ENCODE measurements around the gene ADAMTS13.

DNA sequence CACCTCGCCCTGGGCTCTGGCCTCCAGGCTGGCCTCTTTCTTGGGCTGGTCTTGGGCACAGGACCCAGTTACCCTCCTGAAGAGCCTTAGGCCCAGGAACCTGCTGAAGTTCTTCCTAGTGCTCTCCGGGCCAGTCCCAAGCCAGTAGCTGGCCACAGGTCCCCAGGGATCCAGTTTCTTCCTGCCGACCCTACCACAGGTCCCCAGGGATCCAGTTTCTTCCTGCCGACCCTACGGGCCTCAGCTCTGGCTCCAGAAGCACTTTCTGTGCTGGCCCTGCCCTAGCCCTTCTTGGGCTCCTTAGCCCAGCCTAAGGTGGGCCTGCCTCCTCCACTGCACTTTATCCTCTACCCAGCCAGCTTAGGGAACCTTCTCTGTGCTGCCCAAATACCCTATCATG is 19.4 kb downstream of the ADAMTS13 start:
- TF ChIP-seq EZH2phosphoT487 (IDR thresholded peaks at IDR 0.05; ENCODE audit: insufficient read depth, low read depth) (no peak), EZH2 (IDR thresholded peaks at IDR 0.05; ENCODE audit: insufficient read depth, poor library complexity, severe bottlenecking) (no peak)

Data from GM23248 (cell line).